Measurements from ENCODE around the gene ZNF285. TPM values are rescaled to one million over a fixed set of nuclear protein-coding genes. Genes with fewer than 3 reads are reported as not detected.
"Not testable (repeated sequence)": the region's sequence is repeated elsewhere in the genome, so short reads cannot be mapped to it uniquely, and the experiment has no call there.

ZNF285 gene
- polyA plus RNA-seq, 3 donors = 10.7 to 12.1 (median 11.1) TPM

GRCh38 chr19:44334639-44335038 is 66.8 kb downstream of the ZNF285 start:
- not testable (repeated sequence) for DNase-seq (ENCODE audit: extremely low read depth in 1 of 11, low read depth in 9 of 11, low spot score in 4 of 11)

Other genes starting within 250 kb of the ZNF285 start
- 10 to 100 TPM; 24.0 to 35.1 (median 30.5) TPM for gene ZNF226, start 236.5 kb downstream of the ZNF285 start, polyA plus RNA-seq (ENCODE audit: insufficient read length in 3 of 3)
- 10 to 100 TPM; 25.1 to 27.5 (median 25.8) TPM for gene ZNF227, start 189.1 kb downstream of the ZNF285 start, polyA plus RNA-seq (ENCODE audit: insufficient read length in 3 of 3)
- gene ZNF233, start 141.7 kb downstream of the ZNF285 start, polyA plus RNA-seq (ENCODE audit: insufficient read length in 3 of 3) = 1 to 10 TPM; 6.3 to 8.0 (median 6.7) TPM
- gene ZNF235, start 96.6 kb downstream of the ZNF285 start, polyA plus RNA-seq (ENCODE audit: insufficient read length in 3 of 3) = 10 to 100 TPM; 11.2 to 13.1 (median 12.9) TPM
- gene ZNF112, start 44.9 kb downstream of the ZNF285 start, polyA plus RNA-seq (ENCODE audit: insufficient read length in 3 of 3) = 10 to 100 TPM; 12.4 to 13.4 (median 13.1) TPM
- gene ZNF229, start 46.9 kb upstream of the ZNF285 start, polyA plus RNA-seq (ENCODE audit: insufficient read length in 3 of 3) = 10 to 100 TPM; 16.1 to 18.0 (median 16.9) TPM
- 10 to 100 TPM; 15.3 to 17.6 (median 16.4) TPM for gene ZNF180, start 98.9 kb upstream of the ZNF285 start, polyA plus RNA-seq (ENCODE audit: insufficient read length in 3 of 3)
- gene CEACAM20, start 128.1 kb upstream of the ZNF285 start, polyA plus RNA-seq (ENCODE audit: insufficient read length in 3 of 3) = not detected
- 1 to 10 TPM in 1 of 3 donors, under 1 TPM in 2; 0.83 to 2.4 (median 0.92) TPM for gene IGSF23, start 212.0 kb upstream of the ZNF285 start, polyA plus RNA-seq (ENCODE audit: insufficient read length in 3 of 3)
- gene PVR, start 242.3 kb upstream of the ZNF285 start, polyA plus RNA-seq (ENCODE audit: insufficient read length in 3 of 3) = 10 to 100 TPM; 31.9 to 37.7 (median 34.1) TPM

Measured in renal cortex interstitium (tissue), 11 donors.